Heart left ventricle (tissue), 13 donors: ENCODE results near the gene MVB12B.

ENCODE experiments used
- POLR2A ChIP-seq, 2 donors: fragments of 450-650 bp; IDR thresholded peaks; one replicate each; pipeline ENCODE4 v1.6.1; 2017; ENCODE audit warnings: antibody characterized with exemption in 2 of 2, mild to moderate bottlenecking in 2 of 2, moderate library complexity in 2 of 2
- TF ChIP-seq, protein P1 (sequence below), 12 donors: fragments of 200-600 bp; sonication (generic) in 4 of 12; IDR thresholded peaks; one replicate each; pipeline versions ENCODE4 v1.5.0 to v1.8.0; 2018 to 2022; ENCODE audit warnings: antibody characterized with exemption in 12 of 12, mild to moderate bottlenecking in 5 of 12
- donor health status: ischemic (EF 13 %, LVEDD 7.1; RV severe dilation, severe dysfunction).
- donor health status: DM: no; HTN: yes; CAD: no.
- donor health status: DM: no; HTN: no; CAD: no.
- donor health status: ischemic (EF 25% LVEDD 6.9; RV normal size, moderate dysfunction).
- donor health status: ischemic (EF 25% LVEDD 5.7; RV mildly dilated, moderate dysfunction).
- donor health status: ischemic (EF 35%, LVEDD 5.7; RV mildly dilated, moderate dysfunction).
- donor health status: nonischemic (EF 11% LVEDD 7.7; RV severe dilation, severe dysfunction).
- donor health status: DM: yes; HTN: yes; CAD: no.
- donor health status: PGD.
- donor health status: ischemic (EF 29% LVEDD 5.4; RV normal size, mild dysfunction).
- donor health status: nonischemic (EF 23%, LVEDD 6.1; RV moderate dilation, normal function).

DNA sequence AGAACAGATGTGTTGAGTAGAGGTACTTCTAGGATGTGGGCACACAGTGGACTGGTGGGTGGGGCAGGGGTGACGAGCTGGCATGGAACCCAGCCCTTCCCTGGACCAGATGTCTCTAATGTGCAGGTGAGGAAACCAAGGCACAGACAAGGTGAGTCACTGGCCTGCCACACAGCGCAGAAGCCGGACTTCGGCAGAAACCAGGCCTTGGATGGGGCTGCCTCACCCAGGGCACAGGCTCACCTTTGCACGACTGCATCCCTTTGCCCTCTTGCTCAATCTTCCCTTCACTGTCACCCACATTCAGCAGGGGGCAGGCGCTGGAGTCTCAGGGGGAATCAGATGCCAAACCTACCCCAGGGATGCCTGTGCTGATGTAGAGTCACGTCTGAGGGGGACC is 221.7 kb downstream of the MVB12B start:
- no peak for TF ChIP-seq POLR2A (IDR thresholded peaks at IDR 0.05)
- TF ChIP-seq, protein P1, sequence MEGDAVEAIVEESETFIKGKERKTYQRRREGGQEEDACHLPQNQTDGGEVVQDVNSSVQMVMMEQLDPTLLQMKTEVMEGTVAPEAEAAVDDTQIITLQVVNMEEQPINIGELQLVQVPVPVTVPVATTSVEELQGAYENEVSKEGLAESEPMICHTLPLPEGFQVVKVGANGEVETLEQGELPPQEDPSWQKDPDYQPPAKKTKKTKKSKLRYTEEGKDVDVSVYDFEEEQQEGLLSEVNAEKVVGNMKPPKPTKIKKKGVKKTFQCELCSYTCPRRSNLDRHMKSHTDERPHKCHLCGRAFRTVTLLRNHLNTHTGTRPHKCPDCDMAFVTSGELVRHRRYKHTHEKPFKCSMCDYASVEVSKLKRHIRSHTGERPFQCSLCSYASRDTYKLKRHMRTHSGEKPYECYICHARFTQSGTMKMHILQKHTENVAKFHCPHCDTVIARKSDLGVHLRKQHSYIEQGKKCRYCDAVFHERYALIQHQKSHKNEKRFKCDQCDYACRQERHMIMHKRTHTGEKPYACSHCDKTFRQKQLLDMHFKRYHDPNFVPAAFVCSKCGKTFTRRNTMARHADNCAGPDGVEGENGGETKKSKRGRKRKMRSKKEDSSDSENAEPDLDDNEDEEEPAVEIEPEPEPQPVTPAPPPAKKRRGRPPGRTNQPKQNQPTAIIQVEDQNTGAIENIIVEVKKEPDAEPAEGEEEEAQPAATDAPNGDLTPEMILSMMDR (IDR thresholded peaks at IDR 0.05) = no peak
